Colonic mucosa (tissue), 4 donors: ENCODE data around the gene VGLL2. TPM values are rescaled to one million over a fixed set of nuclear protein-coding genes. Genes with fewer than 3 reads are reported as not detected.

ENCODE experiments used
- DNase-seq: peaks from one replicate; pipeline ENCODE4 v3.0.0-alpha.2; 2020
- H3K27ac ChIP-seq: fragments of 200-600 bp; one replicate; pipeline ENCODE4 v1.8.0; 2021
- H3K27me3 ChIP-seq: fragments of 200-600 bp; one replicate; pipeline ENCODE4 v1.8.0; 2021
- H3K36me3 ChIP-seq: fragments of 200-600 bp; one replicate; pipeline ENCODE4 v1.8.0; 2021
- H3K4me1 ChIP-seq: fragments of 200-600 bp; one replicate; pipeline ENCODE4 v1.8.0; 2021; ENCODE audit warnings: mild to moderate bottlenecking
- H3K4me3 ChIP-seq: fragments of 200-600 bp; one replicate; pipeline ENCODE4 v1.8.0; 2021
- H3K9ac ChIP-seq, 2 donors: one replicate each; pipeline ENCODE4 v1.7.0; 2013; ENCODE audit warnings: control low read depth in 2 of 2, low read depth in 2 of 2, low read length in 2 of 2
- H3K9me3 ChIP-seq: fragments of 200-600 bp; one replicate; pipeline ENCODE4 v1.8.0; 2021
- CTCF ChIP-seq: fragments of 200-600 bp; IDR thresholded peaks from one replicate; pipeline ENCODE4 v1.8.0; 2022; ENCODE audit warnings: antibody characterized with exemption, mild to moderate bottlenecking
- intact Hi-C: fragments of 100-400 bp; cut with DNase I; formaldehyde crosslinking; loops from one replicate; pipeline ENCODE4 v1.14.1; 2022
- total RNA-seq, 2 donors: library from RNA; stranded (reverse); fragmentation: NEBNext Ultra II Directional in 1 of 2; extraction: Animal tissue kit (Norgen Biotek cat#: 25700) in 1 of 2; gene quantifications; one replicate each; pipeline ENCODE4 v1.2.1, GENCODE V29; 2021
- donor health status: healthy.
- donor health status: DM: no; HTN: no; CAD: no.
- donor health status: DM: no; HTN: no; CAD: no.

VGLL2 gene
- total RNA-seq, 2 donors from 2014 or later = not detected

GRCh38 chr6:117253785-117254184 is 11.6 kb upstream of the VGLL2 start:
- H3K4me3 ChIP-seq = no peak overlapping the region
- no peak for TF ChIP-seq CTCF
- intact Hi-C loops = no loop called here
- H3K9me3 ChIP-seq = no peaks in the 10 kb centered on the region
- H3K9ac ChIP-seq = no peak overlapping the region
- H3K4me1 ChIP-seq = no peaks in the 10 kb centered on the region
- DNase-seq = no peak
- no peaks in the 10 kb centered on the region for H3K36me3 ChIP-seq
- no peaks in the 10 kb centered on the region for H3K27me3 ChIP-seq
- no peak overlapping the region for H3K27ac ChIP-seq

DNA sequence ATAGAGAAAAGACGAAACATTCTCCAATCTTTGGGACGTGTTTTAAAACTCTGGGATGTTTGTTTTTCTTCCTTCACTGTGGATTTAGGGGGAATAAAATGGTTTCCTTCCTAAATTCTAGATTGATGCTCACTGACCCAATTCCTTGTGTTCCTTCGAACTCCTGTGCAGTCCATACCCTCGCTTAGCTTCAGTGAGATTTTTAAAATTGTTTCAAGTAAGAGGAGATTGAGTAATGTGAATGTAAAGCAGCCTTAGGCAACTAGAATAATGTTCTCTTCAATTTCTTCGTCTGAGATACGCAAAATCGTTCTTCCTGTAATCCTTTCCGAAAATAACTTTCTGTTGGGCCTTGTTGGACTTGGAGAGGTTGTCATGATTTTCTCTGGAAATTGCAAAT is 2.6 kb upstream of the VGLL2 start:
- H3K9ac ChIP-seq = no peak overlapping the region
- TF ChIP-seq CTCF = no peak
- DNase-seq = no peak
- H3K27me3 ChIP-seq = peaks cover 61% of the 10 kb centered on the region
- no peaks in the 10 kb centered on the region for H3K9me3 ChIP-seq
- H3K4me3 ChIP-seq = no peak overlapping the region
- H3K4me1 ChIP-seq = no peaks in the 10 kb centered on the region
- no peak overlapping the region for H3K27ac ChIP-seq
- intact Hi-C loops = no loop called here
- H3K36me3 ChIP-seq = no peaks in the 10 kb centered on the region

DNA sequence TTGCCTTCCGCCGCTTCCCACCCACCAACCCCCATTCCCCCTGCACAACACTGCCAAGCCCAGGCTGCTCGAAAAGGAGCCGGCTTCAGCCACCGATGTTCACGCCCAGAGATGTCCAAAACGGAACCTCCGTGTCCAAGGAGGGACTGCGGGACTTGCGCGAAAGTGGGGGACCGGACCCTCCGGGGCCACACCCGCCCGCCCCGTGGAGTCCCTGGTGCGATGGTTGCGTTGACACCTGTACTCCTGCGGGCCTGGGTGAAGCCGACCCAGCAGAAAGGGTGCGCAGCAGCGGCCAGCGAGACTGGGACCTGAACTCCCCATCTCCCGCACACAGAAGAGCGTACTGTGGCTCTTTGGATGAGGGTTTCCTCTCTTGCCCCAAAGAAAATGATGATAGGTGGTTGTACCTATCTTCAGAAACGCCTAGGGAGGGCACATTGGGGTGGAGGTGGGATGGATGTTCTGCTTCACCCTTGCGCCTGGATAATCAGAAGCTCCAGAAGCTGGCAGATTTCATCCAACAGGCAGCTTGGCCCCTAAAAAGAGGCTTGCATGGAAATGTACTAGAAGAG is 1.9 kb upstream of the VGLL2 start:
- no peaks in the 10 kb centered on the region for H3K36me3 ChIP-seq
- intact Hi-C loops = no loop called here
- H3K4me3 ChIP-seq = no peak overlapping the region
- H3K27ac ChIP-seq = no peak overlapping the region
- peaks cover 68% of the 10 kb centered on the region for H3K27me3 ChIP-seq
- H3K4me1 ChIP-seq = no peaks in the 10 kb centered on the region
- TF ChIP-seq CTCF = no peak
- H3K9ac ChIP-seq = no peak overlapping the region
- no peaks in the 10 kb centered on the region for H3K9me3 ChIP-seq
- no peak for DNase-seq

DNA sequence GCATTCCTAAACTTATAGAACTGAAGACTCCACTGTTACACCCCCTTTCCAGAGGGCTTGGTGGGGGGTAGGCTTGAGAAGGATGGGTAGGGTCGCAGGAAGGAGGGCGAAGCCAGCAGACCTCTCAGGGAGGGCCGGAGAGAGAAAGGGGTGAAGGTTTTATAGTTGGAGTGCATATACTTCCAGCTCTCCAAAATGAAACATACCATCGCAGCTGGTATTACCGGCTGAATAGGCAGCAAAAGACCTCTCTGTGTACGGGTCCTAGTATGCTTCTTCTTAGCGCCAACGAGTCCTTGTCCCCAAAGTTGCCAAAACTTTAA is 1.0 kb upstream of the VGLL2 start:
- intact Hi-C loops = no loop called here
- H3K4me3 ChIP-seq = peak overlapping the region; percentile 25
- peaks cover 77% of the 10 kb centered on the region for H3K27me3 ChIP-seq
- no peak for TF ChIP-seq CTCF
- H3K27ac ChIP-seq = no peak overlapping the region
- no peak for DNase-seq
- H3K9me3 ChIP-seq = no peaks in the 10 kb centered on the region
- no peak overlapping the region for H3K9ac ChIP-seq
- no peaks in the 10 kb centered on the region for H3K36me3 ChIP-seq
- H3K4me1 ChIP-seq = no peaks in the 10 kb centered on the region

DNA sequence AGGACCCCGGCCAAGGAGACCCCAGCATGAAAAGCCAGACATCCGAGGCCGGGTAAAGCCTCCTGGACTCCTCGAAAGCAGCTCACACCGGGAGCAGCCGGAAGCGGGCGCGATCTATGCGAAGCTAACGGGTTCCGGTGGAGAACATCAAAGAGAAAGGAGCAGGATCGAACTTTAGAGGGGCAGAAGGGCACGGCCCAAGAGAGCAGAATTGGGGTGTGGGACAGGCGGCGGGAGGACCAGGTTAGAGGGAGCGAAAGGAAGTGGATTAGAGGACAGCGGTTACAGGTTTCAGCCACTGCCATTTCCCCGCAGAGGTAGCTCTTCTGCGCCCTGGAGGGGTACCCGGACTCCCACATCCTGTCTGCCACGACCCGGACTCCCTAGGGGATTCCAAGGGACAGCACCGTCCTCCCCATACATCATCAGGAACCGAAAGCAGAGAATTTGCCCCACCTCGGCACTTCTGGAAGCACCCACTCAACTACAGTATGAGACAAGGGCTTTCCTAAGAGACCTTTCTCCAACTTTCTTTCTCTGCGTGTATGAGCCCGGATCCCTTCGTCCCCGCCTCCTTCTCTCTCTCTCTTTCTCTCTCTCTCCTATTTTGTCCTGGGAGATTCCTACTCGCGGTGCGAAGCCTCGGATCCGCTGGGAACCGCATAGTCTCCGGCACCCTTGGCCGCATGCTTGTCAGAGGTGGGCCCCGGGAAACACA is 507 bp upstream of the VGLL2 start:
- DNase-seq = no peak
- H3K27ac ChIP-seq = no peak overlapping the region
- H3K9ac ChIP-seq = no peak overlapping the region
- H3K36me3 ChIP-seq = no peaks in the 10 kb centered on the region
- peak overlapping the region; percentile 25 for H3K4me3 ChIP-seq
- no peaks in the 10 kb centered on the region for H3K9me3 ChIP-seq
- TF ChIP-seq CTCF = no peak
- peaks cover 81% of the 10 kb centered on the region for H3K27me3 ChIP-seq
- intact Hi-C loops = no loop called here
- H3K4me1 ChIP-seq = no peaks in the 10 kb centered on the region
